GM18508 (cell line): ENCODE data around the gene ATP8A2.
"Not testable (repeated sequence)": the region's sequence is repeated elsewhere in the genome, so short reads cannot be mapped to it uniquely, and the experiment has no call there.

Experiments
- ATAC-seq: cut with Tn5 transposase; IDR thresholded peaks from one replicate; pipeline ENCODE4 v1.9.1; 2021; ENCODE audit warnings: moderate number of reproducible peaks; ENCODE audit not compliant: insufficient read depth, unreplicated experiment

Gene ATP8A2

GRCh38 chr13:25752957-25753551 is 381.3 kb downstream of the ATP8A2 start:
- no peak for ATAC-seq

GRCh38 chr13:25753976-25754375 is 382.2 kb downstream of the ATP8A2 start:
- ATAC-seq = no peak

GRCh38 chr13:25756251-25756650 is 384.5 kb downstream of the ATP8A2 start:
- ATAC-seq = no peak

GRCh38 chr13:25756912-25757311 is 385.1 kb downstream of the ATP8A2 start:
- ATAC-seq = no peak

- no peak for ATAC-seq
These were observed 389.3 kb downstream of the ATP8A2 start for GRCh38 chr13:25761041-25761440.

- no peak for ATAC-seq
These were observed 390.5 kb downstream of the ATP8A2 start for GRCh38 chr13:25762281-25762680.

GRCh38 chr13:25762795-25763377 is 391.1 kb downstream of the ATP8A2 start:
- no peak for ATAC-seq

DNA sequence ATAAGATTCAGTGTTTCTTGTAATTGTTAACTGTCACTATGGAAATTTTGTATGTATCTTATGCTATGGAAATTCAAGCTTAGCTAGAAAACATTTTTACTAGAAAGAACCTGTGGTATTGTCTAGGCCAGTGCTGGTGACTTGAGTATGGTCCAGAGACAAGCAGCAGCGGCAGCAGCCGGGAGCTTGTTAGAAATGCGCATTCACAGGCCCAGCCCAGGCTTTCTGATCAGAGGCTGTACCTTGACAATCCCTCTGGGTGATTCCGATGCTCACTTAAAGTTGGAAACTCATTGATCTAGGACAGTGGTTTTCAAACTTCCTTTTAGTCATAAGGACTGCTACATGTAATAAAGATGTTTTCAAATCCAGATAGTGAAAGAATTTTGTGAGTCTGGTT is 392.6 kb downstream of the ATP8A2 start:
- ATAC-seq = no peak

DNA sequence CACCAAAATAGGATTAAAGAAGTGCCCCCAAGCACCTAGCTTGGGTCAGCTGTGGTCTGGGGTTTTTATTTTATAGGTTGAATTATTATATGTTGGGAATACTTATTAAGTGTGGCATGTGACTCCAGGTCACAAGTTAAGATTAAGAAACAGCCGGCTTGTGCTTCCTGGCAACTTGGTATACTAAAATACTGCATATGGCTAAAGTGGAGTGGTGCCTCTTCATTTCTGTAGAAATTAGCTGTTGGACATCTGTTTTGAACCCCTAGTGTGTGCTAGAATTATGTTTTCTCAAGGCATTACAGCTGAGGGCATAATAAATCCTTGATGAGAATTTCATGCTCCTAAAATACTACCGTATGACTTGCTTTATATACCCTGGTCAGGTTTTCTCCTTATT is 393.5 kb downstream of the ATP8A2 start:
- no peak for ATAC-seq

GRCh38 chr13:25766576-25766975 is 394.8 kb downstream of the ATP8A2 start:
- ATAC-seq = no peak

- no peak for ATAC-seq
These were observed 395.2 kb downstream of the ATP8A2 start for GRCh38 chr13:25766991-25767390.

GRCh38 chr13:25768376-25768775 is 396.6 kb downstream of the ATP8A2 start:
- no peak for ATAC-seq

DNA sequence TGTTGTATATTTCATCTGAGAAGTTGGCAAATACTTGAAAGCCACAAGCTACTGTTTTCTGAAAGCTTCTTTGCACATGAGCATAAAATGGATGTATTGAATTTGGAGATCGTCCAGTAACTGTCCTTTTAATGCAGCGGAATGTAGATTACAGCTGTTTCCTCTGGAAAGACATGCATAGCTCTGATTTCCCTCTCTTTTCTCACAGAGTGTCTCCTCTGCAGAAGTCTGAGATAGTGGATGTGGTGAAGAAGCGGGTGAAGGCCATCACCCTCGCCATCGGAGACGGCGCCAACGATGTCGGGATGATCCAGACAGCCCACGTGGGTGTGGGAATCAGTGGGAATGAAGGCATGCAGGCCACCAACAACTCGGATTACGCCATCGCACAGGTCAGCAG is 397.1 kb downstream of the ATP8A2 start:
- no peak for ATAC-seq

DNA sequence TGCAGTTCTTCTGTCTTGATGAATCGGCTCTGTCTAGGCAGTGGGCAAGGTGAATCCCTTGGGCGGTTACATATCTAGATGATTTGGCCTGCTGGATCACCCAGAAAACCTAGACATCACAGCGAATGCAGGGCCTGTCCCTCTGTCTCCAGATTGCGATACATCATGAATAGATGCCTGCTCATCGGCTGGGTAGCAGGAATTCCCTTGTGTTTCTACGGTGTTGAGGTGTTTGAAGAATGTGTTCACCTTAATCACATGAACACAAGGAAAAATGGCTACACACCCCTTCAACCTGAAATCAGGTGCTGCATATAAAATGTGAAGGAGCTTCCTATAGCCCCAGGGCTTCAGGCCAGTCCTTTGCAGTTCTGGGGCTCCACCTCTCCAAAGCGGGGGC is 398.8 kb downstream of the ATP8A2 start:
- no peak for ATAC-seq

GRCh38 chr13:25771202-25771601 is 399.4 kb downstream of the ATP8A2 start:
- ATAC-seq = no peak

- no peak for ATAC-seq
These were observed 400.1 kb downstream of the ATP8A2 start for GRCh38 chr13:25771641-25772478.

GRCh38 chr13:25772534-25772933 is 400.8 kb downstream of the ATP8A2 start:
- not testable (repeated sequence) for ATAC-seq

- ATAC-seq = not testable (repeated sequence)
These were observed 402.3 kb downstream of the ATP8A2 start for GRCh38 chr13:25774056-25774455.

DNA sequence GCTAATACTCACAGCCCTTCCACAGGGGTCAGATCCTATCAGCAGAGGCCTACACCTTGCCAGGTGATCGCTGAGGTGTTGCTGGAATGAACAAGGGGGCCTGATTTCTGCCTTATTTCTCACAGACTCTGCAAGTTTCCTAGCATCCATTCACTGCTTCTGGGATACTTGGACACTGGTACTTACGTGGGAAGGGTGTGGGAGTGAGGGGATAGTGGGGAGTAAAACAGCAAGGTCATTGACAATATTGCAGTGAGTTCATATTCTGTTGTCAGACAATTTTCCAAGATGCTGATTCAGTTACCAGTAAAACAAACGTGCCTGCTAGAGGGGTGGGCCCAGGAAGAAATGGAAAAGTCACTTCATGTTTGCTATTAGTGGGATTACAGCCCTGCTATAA is 403.5 kb downstream of the ATP8A2 start:
- no peak for ATAC-seq

DNA sequence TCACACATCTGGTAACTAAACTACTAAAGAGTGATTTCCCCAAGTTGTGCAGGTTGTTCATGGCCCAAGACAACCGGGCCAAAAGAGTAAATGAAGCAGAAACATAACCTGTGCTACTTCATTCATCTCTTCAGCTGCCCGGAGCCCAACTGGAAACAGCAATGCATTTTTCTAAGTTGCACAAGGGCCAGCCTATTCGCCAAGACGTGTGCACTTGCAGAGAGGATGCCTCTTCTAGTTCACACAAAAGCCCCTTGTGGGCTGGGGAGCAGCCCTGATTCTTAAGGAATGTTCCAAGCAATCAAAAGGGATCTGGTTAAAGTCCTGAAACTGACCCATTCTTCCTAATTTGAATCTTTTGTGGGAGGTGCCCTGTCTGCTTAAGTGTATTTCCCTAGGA is 404.2 kb downstream of the ATP8A2 start:
- no peak for ATAC-seq

GRCh38 chr13:25776722-25777121 is 404.9 kb downstream of the ATP8A2 start:
- ATAC-seq = no peak

DNA sequence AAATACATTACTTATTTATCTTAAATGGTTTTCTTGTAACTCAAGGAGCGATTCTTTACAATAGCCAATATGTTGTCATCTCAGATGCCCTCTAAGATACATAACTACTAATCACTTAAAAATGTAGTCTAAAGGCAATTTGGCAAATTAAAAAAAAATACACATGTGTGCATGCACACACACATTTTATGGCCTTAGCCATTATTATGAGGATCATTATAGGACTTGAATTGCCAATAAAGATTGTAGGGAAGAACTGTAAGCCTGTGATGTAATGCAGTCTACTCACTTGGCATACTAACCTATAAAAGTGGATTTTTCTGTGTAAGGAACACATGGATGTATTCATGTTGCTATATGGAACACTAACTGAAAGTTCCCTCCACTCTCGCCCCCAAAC is 405.7 kb downstream of the ATP8A2 start:
- ATAC-seq = no peak
